ENCODE results near the gene FAM47E. TPM values are rescaled to one million over a fixed set of nuclear protein-coding genes. Genes with fewer than 3 reads are reported as not detected.

The FAM47E gene
- total and polyA plus RNA-seq, 2 of the 13 experiments (the other 11 are each of a cell fraction or from before 2014, with no cell fraction given) = 0.33 to 0.66 TPM

GRCh38 chr4:76308548-76308947 is 57.0 kb downstream of the FAM47E start (continued):
- TF ChIP-seq PAXIP1 (CRISPR knock-in tag; conservative IDR thresholded peaks at IDR 0.05) (peak; percentile 76), ZNF615 (CRISPR knock-in tag; IDR thresholded peaks at IDR 0.05; ENCODE audit: borderline replicate concordance) (no peak), ZNF317 (CRISPR knock-in tag; IDR thresholded peaks at IDR 0.05) (no peak), ZSCAN9 (CRISPR knock-in tag; IDR thresholded peaks at IDR 0.05; ENCODE audit: borderline replicate concordance) (0 out of 2 replicates have a peak, but pooled peaks have one; percentile 46), HOMEZ (CRISPR knock-in tag; IDR thresholded peaks at IDR 0.05; ENCODE audit: low read depth) (peak; percentile 73; the same call in 1 of the 2 replicates), REST (IDR thresholded peaks at IDR 0.05; ENCODE audit: borderline replicate concordance in 1 of 2, low read depth in 1 of 2, low read length in 2 of 2) (no peak; a peak in 1 of 4 replicates), SSRP1 (CRISPR knock-in tag; IDR thresholded peaks at IDR 0.05) (no peak), MEIS2 (CRISPR knock-in tag; IDR thresholded peaks at IDR 0.05) (no peak), SOX6 (IDR thresholded peaks at IDR 0.05) (no peak), SOX6 (CRISPR knock-in tag; IDR thresholded peaks at IDR 0.05) (peak; percentile 55; the same call in 1 of the 2 replicates), SOX5 (CRISPR knock-in tag; IDR thresholded peaks at IDR 0.05; ENCODE audit: borderline replicate concordance) (peak; percentile 60), GATAD2A (CRISPR knock-in tag; IDR thresholded peaks at IDR 0.05) (peak; percentile 77), NONO (IDR thresholded peaks at IDR 0.05) (no peak), NONO (CRISPR knock-in tag; conservative IDR thresholded peaks at IDR 0.05) (0 out of 2 replicates have a peak, but pooled peaks have one; percentile 42), SOX13 (IDR thresholded peaks at IDR 0.05) (no peak), SOX13 (CRISPR knock-in tag; conservative IDR thresholded peaks at IDR 0.05 in 1 of 2, IDR thresholded peaks at IDR 0.05 in 1 of 2) (peak in 1 of 2 experiments; percentile 60; a peak in 2 of 4 replicates), FOXK1 (CRISPR knock-in tag; IDR thresholded peaks at IDR 0.05; ENCODE audit: borderline replicate concordance, low read depth) (0 out of 2 replicates have a peak, but pooled peaks have one; percentile 17)
- TF ChIP-seq, protein P1, sequence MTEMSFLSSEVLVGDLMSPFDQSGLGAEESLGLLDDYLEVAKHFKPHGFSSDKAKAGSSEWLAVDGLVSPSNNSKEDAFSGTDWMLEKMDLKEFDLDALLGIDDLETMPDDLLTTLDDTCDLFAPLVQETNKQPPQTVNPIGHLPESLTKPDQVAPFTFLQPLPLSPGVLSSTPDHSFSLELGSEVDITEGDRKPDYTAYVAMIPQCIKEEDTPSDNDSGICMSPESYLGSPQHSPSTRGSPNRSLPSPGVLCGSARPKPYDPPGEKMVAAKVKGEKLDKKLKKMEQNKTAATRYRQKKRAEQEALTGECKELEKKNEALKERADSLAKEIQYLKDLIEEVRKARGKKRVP (CRISPR knock-in tag; IDR thresholded peaks at IDR 0.05) = 0 out of 4 replicates have a peak, but pooled peaks of 1 of the 2 experiments have one; percentile 17
